ENCODE data around the gene CCDC195.

Gene CCDC195

GRCh38 chr2:224711859-224712665 lies 4.1 kb downstream of the CCDC195 start:
- no peak overlapping the region for H3K9ac ChIP-seq
- no peak for TF ChIP-seq CTCF (conservative IDR thresholded peaks at IDR 0.05; ENCODE audit: low read depth, low read length)
- no peaks in the 10 kb centered on the region for H3K36me3 ChIP-seq (ENCODE audit: insufficient read depth)
- H3K27me3 ChIP-seq (ENCODE audit: insufficient read depth, low read depth) = no peaks in the 10 kb centered on the region
- no peak overlapping the region for H3K27ac ChIP-seq
- no peak overlapping the region for H3K4me2 ChIP-seq
- no peak overlapping the region for H3K4me3 ChIP-seq (IDR thresholded peaks at IDR 0.05; ENCODE audit: insufficient read depth, low read depth, low read length)
- no peak overlapping the region for H2AFZ ChIP-seq (ENCODE audit: low read depth)
- H4K20me1 ChIP-seq (ENCODE audit: insufficient read depth) = no peaks in the 10 kb centered on the region
- no peaks in the 10 kb centered on the region for H3K79me2 ChIP-seq (ENCODE audit: insufficient read depth, low read depth)
- H3K4me1 ChIP-seq (ENCODE audit: low read depth, poor library complexity, severe bottlenecking) = no peaks in the 10 kb centered on the region

- Histone ChIP-seq H3K79me2 (ENCODE audit: insufficient read depth, low read depth) (no peaks in the 10 kb centered on the region), H3K27ac (no peak overlapping the region), H3K4me1 (ENCODE audit: low read depth, poor library complexity, severe bottlenecking) (no peaks in the 10 kb centered on the region), H4K20me1 (ENCODE audit: insufficient read depth) (no peaks in the 10 kb centered on the region), H3K4me3 (IDR thresholded peaks at IDR 0.05; ENCODE audit: insufficient read depth, low read depth, low read length) (no peak overlapping the region), H3K9ac (no peak overlapping the region), H3K27me3 (ENCODE audit: insufficient read depth, low read depth) (no peaks in the 10 kb centered on the region), H2AFZ (ENCODE audit: low read depth) (no peak overlapping the region), H3K4me2 (no peak overlapping the region), H3K36me3 (ENCODE audit: insufficient read depth) (no peaks in the 10 kb centered on the region)
- TF ChIP-seq CTCF (conservative IDR thresholded peaks at IDR 0.05; ENCODE audit: low read depth, low read length) = no peak
Observed at GRCh38 chr2:224711381-224711780, 4.8 kb downstream of the CCDC195 start.

GRCh38 chr2:224709301-224709700 lies 6.9 kb downstream of the CCDC195 start:
- Histone ChIP-seq H3K27me3 (ENCODE audit: insufficient read depth, low read depth) (no peaks in the 10 kb centered on the region), H3K79me2 (ENCODE audit: insufficient read depth, low read depth) (no peaks in the 10 kb centered on the region), H4K20me1 (ENCODE audit: insufficient read depth) (no peaks in the 10 kb centered on the region), H3K27ac (no peak overlapping the region), H3K36me3 (ENCODE audit: insufficient read depth) (no peaks in the 10 kb centered on the region), H3K4me2 (no peak overlapping the region), H3K9ac (no peak overlapping the region), H3K4me1 (ENCODE audit: low read depth, poor library complexity, severe bottlenecking) (no peaks in the 10 kb centered on the region), H3K4me3 (IDR thresholded peaks at IDR 0.05; ENCODE audit: insufficient read depth, low read depth, low read length) (no peak overlapping the region), H2AFZ (ENCODE audit: low read depth) (no peak overlapping the region)
- TF ChIP-seq CTCF (conservative IDR thresholded peaks at IDR 0.05; ENCODE audit: low read depth, low read length) = no peak

GRCh38 chr2:224694502-224694901 lies 21.7 kb downstream of the CCDC195 start:
- Histone ChIP-seq H3K27me3 (ENCODE audit: insufficient read depth, low read depth) (no peaks in the 10 kb centered on the region), H3K36me3 (ENCODE audit: insufficient read depth) (no peaks in the 10 kb centered on the region), H3K4me1 (ENCODE audit: low read depth, poor library complexity, severe bottlenecking) (no peaks in the 10 kb centered on the region), H3K27ac (no peak overlapping the region), H4K20me1 (ENCODE audit: insufficient read depth) (no peaks in the 10 kb centered on the region), H3K4me2 (no peak overlapping the region), H3K4me3 (IDR thresholded peaks at IDR 0.05; ENCODE audit: insufficient read depth, low read depth, low read length) (no peak overlapping the region), H3K79me2 (ENCODE audit: insufficient read depth, low read depth) (no peaks in the 10 kb centered on the region), H2AFZ (ENCODE audit: low read depth) (no peak overlapping the region), H3K9ac (no peak overlapping the region)
- TF ChIP-seq CTCF (conservative IDR thresholded peaks at IDR 0.05; ENCODE audit: low read depth, low read length) = no peak

Measured in KMS-11 (cell line).